Measurements from ENCODE around the gene SMYD3.

SMYD3 gene

DNA sequence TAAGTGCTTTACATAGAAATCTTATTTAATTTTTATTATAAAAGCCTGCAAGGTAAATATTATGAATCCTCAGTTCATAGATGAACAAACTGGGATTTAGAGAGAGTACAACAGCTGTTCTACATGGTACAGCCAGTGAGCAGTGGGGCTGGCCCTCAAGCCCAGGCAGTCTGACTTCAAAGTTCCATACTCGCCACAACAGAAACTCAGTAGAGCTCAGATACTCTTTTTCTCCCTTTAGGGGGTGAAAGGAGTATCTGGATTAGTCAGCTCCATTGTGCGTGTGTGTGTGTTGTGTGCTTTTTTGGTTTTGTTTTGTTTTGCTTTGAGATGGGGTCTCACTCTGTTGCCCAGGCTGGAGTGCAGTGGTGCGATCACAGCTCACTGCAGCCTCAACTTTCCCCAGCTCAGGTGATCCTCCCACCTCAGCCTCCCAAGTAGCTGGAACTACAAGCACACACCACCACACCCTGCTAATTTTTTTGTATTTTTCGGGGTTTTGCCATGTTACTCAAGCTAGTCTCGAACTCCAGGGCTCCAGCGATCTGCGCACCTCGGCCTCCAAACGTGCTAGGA, 378.5 kb downstream of the SMYD3 start (continued):
- TF ChIP-seq, protein P1, sequence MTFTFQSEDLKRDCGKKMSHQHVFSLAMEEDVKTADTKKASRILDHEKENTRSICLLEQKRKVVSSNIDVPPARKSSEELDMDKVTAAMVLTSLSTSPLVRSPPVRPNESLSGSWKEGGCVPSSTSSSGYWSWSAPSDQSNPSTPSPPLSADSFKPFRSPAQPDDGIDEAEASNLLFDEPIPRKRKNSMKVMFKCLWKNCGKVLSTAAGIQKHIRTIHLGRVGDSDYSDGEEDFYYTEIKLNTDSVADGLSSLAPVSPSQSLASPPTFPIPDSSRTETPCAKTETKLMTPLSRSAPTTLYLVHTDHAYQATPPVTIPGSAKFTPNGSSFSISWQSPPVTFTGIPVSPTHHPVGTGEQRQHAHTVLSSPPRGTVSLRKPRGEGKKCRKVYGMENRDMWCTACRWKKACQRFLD (tag by site-specific recombination; IDR thresholded peaks at IDR 0.05), result no peak
- TF ChIP-seq ZSCAN23 (tag by site-specific recombination; IDR thresholded peaks at IDR 0.05) (no peak), ZNF571 (tag by site-specific recombination; IDR thresholded peaks at IDR 0.05) (no peak), ZNF548 (tag by site-specific recombination; IDR thresholded peaks at IDR 0.05) (no peak), ZNF776 (tag by site-specific recombination; IDR thresholded peaks at IDR 0.05; ENCODE audit: borderline replicate concordance) (no peak), ZNF792 (tag by site-specific recombination; IDR thresholded peaks at IDR 0.05) (no peak), MEIS1 (CRISPR knock-in tag; IDR thresholded peaks at IDR 0.05; ENCODE audit: borderline replicate concordance) (no peak), ZNF610 (tag by site-specific recombination; IDR thresholded peaks at IDR 0.05; ENCODE audit: borderline replicate concordance) (no peak)
- TF ChIP-seq, protein P2, sequence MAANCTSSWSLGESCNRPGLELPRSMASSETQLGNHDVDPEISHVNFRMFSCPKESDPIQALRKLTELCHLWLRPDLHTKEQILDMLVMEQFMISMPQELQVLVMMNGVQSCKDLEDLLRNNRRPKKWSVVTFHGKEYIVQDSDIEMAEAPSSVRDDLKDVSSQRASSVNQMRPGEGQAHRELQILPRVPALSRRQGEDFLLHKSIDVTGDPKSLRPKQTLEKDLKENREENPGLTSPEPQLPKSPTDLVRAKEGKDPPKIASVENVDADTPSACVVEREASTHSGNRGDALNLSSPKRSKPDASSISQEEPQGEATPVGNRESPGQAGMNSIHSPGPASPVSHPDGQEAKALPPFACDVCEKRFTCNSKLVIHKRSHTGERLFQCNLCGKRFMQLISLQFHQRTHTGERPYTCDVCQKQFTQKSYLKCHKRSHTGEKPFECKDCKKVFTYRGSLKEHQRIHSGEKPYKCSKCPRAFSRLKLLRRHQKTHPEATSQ (tag by site-specific recombination; IDR thresholded peaks at IDR 0.05), result no peak
- TF ChIP-seq, protein P3, sequence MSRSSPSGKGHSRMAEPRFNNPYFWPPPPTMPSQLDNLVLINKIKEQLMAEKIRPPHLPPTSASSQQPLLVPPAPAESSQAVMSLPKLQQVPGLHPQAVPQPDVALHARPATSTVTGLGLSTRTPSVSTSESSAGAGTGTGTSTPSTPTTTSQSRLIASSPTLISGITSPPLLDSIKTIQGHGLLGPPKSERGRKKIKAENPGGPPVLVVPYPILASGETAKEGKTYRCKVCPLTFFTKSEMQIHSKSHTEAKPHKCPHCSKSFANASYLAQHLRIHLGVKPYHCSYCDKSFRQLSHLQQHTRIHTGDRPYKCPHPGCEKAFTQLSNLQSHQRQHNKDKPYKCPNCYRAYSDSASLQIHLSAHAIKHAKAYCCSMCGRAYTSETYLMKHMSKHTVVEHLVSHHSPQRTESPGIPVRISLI (tag by site-specific recombination; IDR thresholded peaks at IDR 0.05), result no peak
- TF ChIP-seq, protein P4, sequence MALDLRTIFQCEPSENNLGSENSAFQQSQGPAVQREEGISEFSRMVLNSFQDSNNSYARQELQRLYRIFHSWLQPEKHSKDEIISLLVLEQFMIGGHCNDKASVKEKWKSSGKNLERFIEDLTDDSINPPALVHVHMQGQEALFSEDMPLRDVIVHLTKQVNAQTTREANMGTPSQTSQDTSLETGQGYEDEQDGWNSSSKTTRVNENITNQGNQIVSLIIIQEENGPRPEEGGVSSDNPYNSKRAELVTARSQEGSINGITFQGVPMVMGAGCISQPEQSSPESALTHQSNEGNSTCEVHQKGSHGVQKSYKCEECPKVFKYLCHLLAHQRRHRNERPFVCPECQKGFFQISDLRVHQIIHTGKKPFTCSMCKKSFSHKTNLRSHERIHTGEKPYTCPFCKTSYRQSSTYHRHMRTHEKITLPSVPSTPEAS (tag by site-specific recombination; IDR thresholded peaks at IDR 0.05), result no peak

DNA sequence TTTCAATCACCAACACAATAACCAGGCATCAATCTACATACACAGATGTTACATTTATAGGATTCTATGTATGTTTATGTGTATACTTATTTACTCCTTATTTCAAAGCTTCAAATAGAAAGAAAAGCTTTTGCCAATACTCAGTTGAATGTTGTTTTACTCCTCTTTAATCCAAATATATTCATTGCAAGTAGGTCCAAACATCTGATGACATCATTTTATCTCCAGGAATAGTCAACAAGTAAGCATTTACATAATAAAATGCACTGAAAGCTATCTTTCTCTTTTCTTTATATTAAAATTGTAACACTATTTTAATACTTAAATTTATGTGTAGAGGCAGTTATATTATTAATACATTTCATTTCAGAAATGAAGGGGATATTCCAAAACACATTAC, 380.5 kb downstream of the SMYD3 start:
- ChIA-PET POLR2A (no interaction called here), CTCF (no interaction called here)
- H3K9me3 ChIP-seq (ENCODE audit: control insufficient read depth, insufficient read depth, low read depth, low read length), result no peaks in the 10 kb centered on the region
- no peaks in the 10 kb centered on the region for H3K36me3 ChIP-seq (ENCODE audit: control insufficient read depth in 2 of 2, insufficient read depth in 1 of 2, low read length in 2 of 2)
- H3K4me1 ChIP-seq (ENCODE audit: control insufficient read depth, insufficient read depth, low read length), result no peaks in the 10 kb centered on the region
- H3K4me3 ChIP-seq (ENCODE audit: low read depth, low read length), result no peak overlapping the region
- H3K27ac ChIP-seq (ENCODE audit: extremely low read depth, low read depth, low read length), result no peak overlapping the region
- TF ChIP-seq, protein P5, sequence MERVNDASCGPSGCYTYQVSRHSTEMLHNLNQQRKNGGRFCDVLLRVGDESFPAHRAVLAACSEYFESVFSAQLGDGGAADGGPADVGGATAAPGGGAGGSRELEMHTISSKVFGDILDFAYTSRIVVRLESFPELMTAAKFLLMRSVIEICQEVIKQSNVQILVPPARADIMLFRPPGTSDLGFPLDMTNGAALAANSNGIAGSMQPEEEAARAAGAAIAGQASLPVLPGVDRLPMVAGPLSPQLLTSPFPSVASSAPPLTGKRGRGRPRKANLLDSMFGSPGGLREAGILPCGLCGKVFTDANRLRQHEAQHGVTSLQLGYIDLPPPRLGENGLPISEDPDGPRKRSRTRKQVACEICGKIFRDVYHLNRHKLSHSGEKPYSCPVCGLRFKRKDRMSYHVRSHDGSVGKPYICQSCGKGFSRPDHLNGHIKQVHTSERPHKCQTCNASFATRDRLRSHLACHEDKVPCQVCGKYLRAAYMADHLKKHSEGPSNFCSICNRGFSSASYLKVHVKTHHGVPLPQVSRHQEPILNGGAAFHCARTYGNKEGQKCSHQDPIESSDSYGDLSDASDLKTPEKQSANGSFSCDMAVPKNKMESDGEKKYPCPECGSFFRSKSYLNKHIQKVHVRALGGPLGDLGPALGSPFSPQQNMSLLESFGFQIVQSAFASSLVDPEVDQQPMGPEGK (tag by site-specific recombination; IDR thresholded peaks at IDR 0.05), result no peak
- TF ChIP-seq ZNF157 (tag by site-specific recombination; IDR thresholded peaks at IDR 0.05), result no peak
- TF ChIP-seq ZNF621 (tag by site-specific recombination; IDR thresholded peaks at IDR 0.05), result no peak
- TF ChIP-seq, protein P2 (tag by site-specific recombination; IDR thresholded peaks at IDR 0.05), result no peak
- no peak for TF ChIP-seq ZNF138 (tag by site-specific recombination; IDR thresholded peaks at IDR 0.05; ENCODE audit: borderline replicate concordance)
- TF ChIP-seq ZNF596 (tag by site-specific recombination; IDR thresholded peaks at IDR 0.05), result no peak
- no peak for TF ChIP-seq ZNF404 (tag by site-specific recombination; IDR thresholded peaks at IDR 0.05)
- no peak for TF ChIP-seq ZNF529 (tag by site-specific recombination; IDR thresholded peaks at IDR 0.05; ENCODE audit: insufficient replicate concordance)
- TF ChIP-seq ZNF629 (tag by site-specific recombination; IDR thresholded peaks at IDR 0.05), result no peak
- TF ChIP-seq ZNF335 (tag by site-specific recombination; conservative IDR thresholded peaks at IDR 0.05), result no peak
- TF ChIP-seq, protein P6, sequence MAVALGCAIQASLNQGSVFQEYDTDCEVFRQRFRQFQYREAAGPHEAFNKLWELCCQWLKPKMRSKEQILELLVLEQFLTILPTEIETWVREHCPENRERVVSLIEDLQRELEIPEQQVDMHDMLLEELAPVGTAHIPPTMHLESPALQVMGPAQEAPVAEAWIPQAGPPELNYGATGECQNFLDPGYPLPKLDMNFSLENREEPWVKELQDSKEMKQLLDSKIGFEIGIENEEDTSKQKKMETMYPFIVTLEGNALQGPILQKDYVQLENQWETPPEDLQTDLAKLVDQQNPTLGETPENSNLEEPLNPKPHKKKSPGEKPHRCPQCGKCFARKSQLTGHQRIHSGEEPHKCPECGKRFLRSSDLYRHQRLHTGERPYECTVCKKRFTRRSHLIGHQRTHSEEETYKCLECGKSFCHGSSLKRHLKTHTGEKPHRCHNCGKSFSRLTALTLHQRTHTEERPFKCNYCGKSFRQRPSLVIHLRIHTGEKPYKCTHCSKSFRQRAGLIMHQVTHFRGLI (tag by site-specific recombination; IDR thresholded peaks at IDR 0.05), result no peak
- TF ChIP-seq SETDB1 (IDR thresholded peaks at IDR 0.05; ENCODE audit: insufficient read length, low read length), result no peak
- TF ChIP-seq ZNF146 (tag by site-specific recombination; IDR thresholded peaks at IDR 0.05), result no peak
- TF ChIP-seq, protein P7, sequence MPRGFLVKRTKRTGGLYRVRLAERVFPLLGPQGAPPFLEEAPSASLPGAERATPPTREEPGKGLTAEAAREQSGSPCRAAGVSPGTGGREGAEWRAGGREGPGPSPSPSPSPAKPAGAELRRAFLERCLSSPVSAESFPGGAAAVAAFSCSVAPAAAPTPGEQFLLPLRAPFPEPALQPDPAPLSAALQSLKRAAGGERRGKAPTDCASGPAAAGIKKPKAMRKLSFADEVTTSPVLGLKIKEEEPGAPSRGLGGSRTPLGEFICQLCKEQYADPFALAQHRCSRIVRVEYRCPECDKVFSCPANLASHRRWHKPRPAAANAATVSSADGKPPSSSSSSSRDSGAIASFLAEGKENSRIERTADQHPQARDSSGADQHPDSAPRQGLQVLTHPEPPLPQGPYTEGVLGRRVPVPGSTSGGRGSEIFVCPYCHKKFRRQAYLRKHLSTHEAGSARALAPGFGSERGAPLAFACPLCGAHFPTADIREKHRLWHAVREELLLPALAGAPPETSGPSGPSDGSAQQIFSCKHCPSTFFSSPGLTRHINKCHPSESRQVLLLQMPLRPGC (tag by site-specific recombination; IDR thresholded peaks at IDR 0.05), result no peak
- TF ChIP-seq ZNF239 (tag by site-specific recombination; IDR thresholded peaks at IDR 0.05), result no peak
- TF ChIP-seq ZNF211 (tag by site-specific recombination; IDR thresholded peaks at IDR 0.05; ENCODE audit: low read depth), result no peak
